GM12878 (cell line): ENCODE measurements around the gene SMKR1. TPM values are rescaled to one million over a fixed set of nuclear protein-coding genes. Genes with fewer than 3 reads are reported as not detected.

Source experiments
- ATAC-seq: fragments of 200-7000 bp; cut with Tn5 transposase; 3 replicates; pipeline ENCODE4 v1.9.1; 2020; ENCODE audit warnings: mild to moderate bottlenecking, moderate library complexity
- BruUV-seq: library from RNA; stranded (reverse); fragments of 400-500 nt; replicated peaks from 2 replicates; lab custom pipeline; 2021; lab: Mats Ljungman, UMichigan
- CTCF ChIA-PET: fragments of 300-600 bp; sonication (Branson Sonifier 250); formaldehyde crosslinking; extraction: SDS; loops from one replicate; lab custom pipeline; 2021; ENCODE audit warnings: inconsistent platforms; lab: Yijun Ruan, JAX
- POLR2A ChIA-PET: fragments of 350-600 bp; formaldehyde crosslinking; extraction: SDS; loops from one replicate; lab custom pipeline; 2021; ENCODE audit warnings: inconsistent platforms; lab: Charles Lee
- RAD21 ChIA-PET: fragments of 300-600 bp; sonication (Branson Sonifier 250); formaldehyde crosslinking; loops from one replicate; lab custom pipeline; 2023; ENCODE audit warnings: antibody characterized with exemption; ENCODE audit not compliant: unreplicated experiment; lab: Charles Lee
- SMC1A ChIA-PET: fragments of 300-600 bp; sonication (Branson Sonifier 250); formaldehyde crosslinking; loops from one replicate; lab custom pipeline; 2023; ENCODE audit not compliant: unreplicated experiment, uncharacterized antibody; lab: Charles Lee
- DNase-seq: peaks from one replicate; pipeline ENCODE4 v3.0.0-alpha.2; 2011; ENCODE audit warnings: low read depth, low spot score
- FAIRE-seq: peaks from 3 replicates; lab custom pipeline; 2011; peaks lifted over from hg19 to GRCh38; lab: Jason Lieb, UNC
- H2AFZ ChIP-seq: 2 replicates; pipeline ENCODE4 v1.6.0; 2011; ENCODE audit warnings: low read depth, low read length, control low read depth; ENCODE audit not compliant: control insufficient read depth
- H3K27ac ChIP-seq: 2 replicates; pipeline ENCODE4 v1.5.1; 2011; ENCODE audit warnings: control low read depth; ENCODE audit not compliant: control insufficient read depth, insufficient read depth
- H3K27me3 ChIP-seq, 2 experiments: replicated peaks in 1 of 2; 2 replicates each; pipeline versions ENCODE4 v1.6.0 to v1.6.1; 2011; ENCODE audit warnings: low read length in 1 of 2; ENCODE audit not compliant: control insufficient read depth in 2 of 2, insufficient read depth in 2 of 2
- H3K36me3 ChIP-seq, 2 experiments: 2 replicates each; pipeline ENCODE4 v1.5.1; 2011; ENCODE audit warnings: low read length in 1 of 2; ENCODE audit not compliant: control insufficient read depth in 2 of 2, insufficient read depth in 2 of 2
- H3K4me1 ChIP-seq: 2 replicates; pipeline ENCODE4 v1.6.1; 2011; ENCODE audit warnings: mild to moderate bottlenecking, low read length, moderate library complexity, mixed read lengths; ENCODE audit not compliant: control insufficient read depth, insufficient read depth
- H3K4me2 ChIP-seq: 2 replicates; pipeline ENCODE4 v1.6.0; 2011; ENCODE audit warnings: control low read depth; ENCODE audit not compliant: control insufficient read depth, insufficient read depth
- H3K4me3 ChIP-seq: fragments of 200-600 bp; sonication (generic); 2 replicates; pipeline ENCODE4 v1.5.1; 2016
- H3K79me2 ChIP-seq: 2 replicates; pipeline ENCODE4 v1.6.0; 2011; ENCODE audit warnings: low read length; ENCODE audit not compliant: control insufficient read depth, insufficient read depth
- H3K9ac ChIP-seq: 2 replicates; pipeline ENCODE4 v1.8.0; 2011; ENCODE audit warnings: low read length, control low read depth, mixed read lengths; ENCODE audit not compliant: control insufficient read depth, insufficient read depth
- H3K9me3 ChIP-seq: replicated peaks from 3 replicates; pipeline ENCODE4 v1.5.1; 2011; ENCODE audit warnings: mild to moderate bottlenecking, low read length; ENCODE audit not compliant: control insufficient read depth, insufficient read depth
- H4K20me1 ChIP-seq: 2 replicates; pipeline ENCODE4 v1.6.0; 2011; ENCODE audit not compliant: control insufficient read depth, insufficient read depth
- CREM ChIP-seq: IDR thresholded peaks from 2 replicates; pipeline ENCODE4 v1.6.1; 2014; ENCODE audit warnings: antibody characterized with exemption, low read depth
- EP300 ChIP-seq, 2 experiments: fragments of 150-350 bp in 1 of 2; IDR thresholded peaks; 2 replicates each; pipeline ENCODE4 v1.6.1; 2011 to 2012; ENCODE audit warnings: low read depth in 2 of 2, low read length in 2 of 2, borderline replicate concordance in 1 of 2, improper control_type of control experiment in 1 of 2, inconsistent platforms in 1 of 2; ENCODE audit not compliant: control insufficient read depth in 1 of 2
- ETV6 ChIP-seq, 2 experiments: fragments of 450-650 bp in 1 of 2; IDR thresholded peaks in 1 of 2; conservative IDR thresholded peaks in 1 of 2; 2 replicates each; pipeline ENCODE4 v1.6.1; 2014; ENCODE audit warnings: antibody characterized with exemption in 1 of 2, borderline replicate concordance in 1 of 2, low read depth in 1 of 2, mild to moderate bottlenecking in 1 of 2, moderate library complexity in 1 of 2
- GATAD2B ChIP-seq: fragments of 450-650 bp; conservative IDR thresholded peaks from 2 replicates; pipeline ENCODE4 v1.6.1; 2017; ENCODE audit warnings: low read depth, mild to moderate bottlenecking, moderate library complexity
- HDAC6 ChIP-seq: fragments of 200-600 bp; sonication (generic); IDR thresholded peaks from one replicate; pipeline ENCODE4 v1.8.0; 2017; ENCODE audit warnings: antibody characterized with exemption; ENCODE audit not compliant: unreplicated experiment
- IKZF1 ChIP-seq: fragments of 450-650 bp; conservative IDR thresholded peaks from 2 replicates; pipeline ENCODE4 v1.6.1; 2017; ENCODE audit warnings: antibody characterized with exemption, mild to moderate bottlenecking
- KDM1A ChIP-seq: fragments of 200-600 bp; sonication (generic); IDR thresholded peaks from 2 replicates; pipeline ENCODE4 v1.6.1; 2016; ENCODE audit warnings: borderline replicate concordance
- NR2F1 ChIP-seq: fragments of 450-650 bp; conservative IDR thresholded peaks from 2 replicates; pipeline ENCODE4 v1.6.1; 2017; ENCODE audit warnings: mild to moderate bottlenecking
- NRF1 ChIP-seq: conservative IDR thresholded peaks from 2 replicates; pipeline ENCODE4 v1.6.1; 2011; ENCODE audit warnings: mild to moderate bottlenecking, low read depth, low read length, improper control_type of control experiment
- POLR2AphosphoS5 ChIP-seq: IDR thresholded peaks from 2 replicates; pipeline ENCODE4 v1.6.1; 2011; ENCODE audit warnings: mild to moderate bottlenecking, low read length, inconsistent platforms
- RFX5 ChIP-seq: IDR thresholded peaks from 2 replicates; pipeline ENCODE4 v1.6.1; 2011; ENCODE audit warnings: low read depth, low read length, improper control_type of control experiment
- SMARCA5 ChIP-seq: fragments of 450-650 bp; IDR thresholded peaks from 2 replicates; pipeline ENCODE4 v1.6.1; 2017; ENCODE audit warnings: mild to moderate bottlenecking
- TARDBP ChIP-seq: IDR thresholded peaks from 2 replicates; pipeline ENCODE4 v1.6.1; 2016; ENCODE audit warnings: borderline replicate concordance
- ZSCAN29 ChIP-seq: fragments of 450-650 bp; IDR thresholded peaks from 2 replicates; pipeline ENCODE4 v1.6.1; 2017; ENCODE audit warnings: mild to moderate bottlenecking, moderate library complexity
- WGBS: methylation state at CpG from one replicate; pipeline ENCODE4 v1.1.6; 2016; ENCODE audit warnings: low lambda C conversion rate; ENCODE audit not compliant: insufficient replicate concordance, insufficient coverage; ENCODE audit errors: missing lambda C conversion rate; 5-methylcytosine and 5-hydroxymethylcytosine counted together
- in situ Hi-C: fragments of 300-500 bp; cut with MboI; formaldehyde crosslinking; loops from 9 replicates; pipeline ENCODE4 v1.14.3; 2018; ENCODE audit warnings: mixed read lengths
- intact Hi-C: fragments of 100-400 bp; cut with micrococcal nuclease; formaldehyde crosslinking; loops from one replicate; pipeline ENCODE4 v1.14.2; 2022; ENCODE audit not compliant: unreplicated experiment
- polyA plus RNA-seq, 11 experiments: library from polyadenylated mRNA; depleted of rRNA in 4 of 11; unstranded in 6 of 11; stranded (reverse) in 5 of 11; fragments of >200 nt; fragmentation: Nextera tagmentation in 4 of 11; fragmentation: Illumina TruSeq in 1 of 11; extraction: Ambion mirVana in 4 of 11; extraction: Trizol in 1 of 11; gene quantifications; 1 replicate in 1 of 11; 2 replicates in 10 of 11; pipeline versions ENCODE4 v1.2.1 to v1.2.3, GENCODE V29; 2011 to 2016; ENCODE audit warnings: inconsistent platforms in 2 of 11, missing spikeins in 2 of 11, low read depth in 1 of 11
- total RNA-seq, 4 experiments: library from RNA; depleted of rRNA in 3 of 4; stranded (reverse); fragments of >200 nt in 3 of 4; fragmentation: Illumina TruSeq in 1 of 4; extraction: Trizol in 1 of 4; gene quantifications; 2 replicates each; pipeline versions ENCODE4 v1.2.1 to v1.2.3, GENCODE V29; 2013 to 2021
- TF ChIP-seq, protein P1 (sequence below): fragments of 450-650 bp; formaldehyde crosslinking; IDR thresholded peaks from 2 replicates; pipeline ENCODE4 v1.4.0; 2020; ENCODE audit warnings: mild to moderate bottlenecking, moderate library complexity
- TF ChIP-seq, protein P2 (sequence below): fragments of 450-650 bp; IDR thresholded peaks from 2 replicates; pipeline ENCODE4 v1.6.1; 2016; ENCODE audit warnings: mild to moderate bottlenecking
- TF ChIP-seq, protein P3 (sequence below): IDR thresholded peaks from 2 replicates; pipeline ENCODE4 v1.6.1; 2011; ENCODE audit warnings: low read depth, mild to moderate bottlenecking, low read length, moderate library complexity, borderline replicate concordance; ENCODE audit errors: extremely low read depth

The SMKR1 gene
- total and polyA plus RNA-seq, 10 of the 15 experiments (the other 5 are each of a cell fraction or from before 2014, with no cell fraction given), result 0.37 to 2.6 (median 0.83) TPM

DNA sequence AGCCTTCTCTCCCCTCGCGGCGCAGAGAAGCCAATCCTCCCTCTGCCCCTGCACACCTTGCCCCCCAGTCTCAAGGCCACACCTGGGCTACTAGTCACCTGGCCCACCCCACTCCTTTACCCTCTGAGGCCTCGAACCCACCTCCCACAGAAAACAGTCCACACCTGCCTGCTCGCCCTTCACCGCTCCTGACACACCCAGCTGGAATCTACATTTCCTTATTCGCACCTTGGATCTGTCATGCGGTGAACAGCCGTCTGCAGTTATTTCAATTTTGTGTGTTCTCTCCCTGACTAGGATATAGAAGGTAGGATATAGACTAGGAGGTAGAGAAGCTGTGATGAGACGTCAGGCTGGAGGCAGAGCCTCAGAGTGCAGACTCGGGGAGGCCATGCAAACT, 29.4 kb downstream of the SMKR1 start:
- FAIRE-seq (no peak), ATAC-seq (no peak), DNase-seq (no peak)
- H3K9me3 ChIP-seq, result no peaks in the 10 kb centered on the region
- H3K4me2 ChIP-seq, result no peak overlapping the region
- no peaks in the 10 kb centered on the region for H3K27me3 ChIP-seq
- ChIA-PET POLR2A (no interaction called here), SMC1A (no interaction called here), RAD21 (no interaction called here), CTCF (no interaction called here)
- intact Hi-C loops (no loop called here), in situ Hi-C loops (no loop called here)
- H3K36me3 ChIP-seq, result no peaks in the 10 kb centered on the region
- no peak overlapping the region for H3K9ac ChIP-seq
- H4K20me1 ChIP-seq, result no peaks in the 10 kb centered on the region
- BruUV-seq, result no TSS peak
- no peak overlapping the region for H3K27ac ChIP-seq
- no peak overlapping the region for H2AFZ ChIP-seq
- 74% methylated on average over 11 of the region's 11 CpGs for WGBS
- no peak overlapping the region for H3K4me3 ChIP-seq
- H3K4me1 ChIP-seq, result no peaks in the 10 kb centered on the region
- H3K79me2 ChIP-seq, result no peaks in the 10 kb centered on the region
- TF ChIP-seq HDAC6, result no peak
- no peak for TF ChIP-seq NRF1
- TF ChIP-seq ETV6 (conservative IDR thresholded peaks at IDR 0.05 in 1 of 2, IDR thresholded peaks at IDR 0.05 in 1 of 2; ENCODE audit: borderline replicate concordance in 1 of 2, low read depth in 1 of 2), result no peak
- no peak for TF ChIP-seq EP300 (IDR thresholded peaks at IDR 0.05; ENCODE audit: borderline replicate concordance in 1 of 2, control insufficient read depth in 1 of 2, low read depth in 2 of 2, low read length in 2 of 2)
- TF ChIP-seq IKZF1, result no peak
- no peak for TF ChIP-seq CREM
- TF ChIP-seq KDM1A, result no peak
- TF ChIP-seq, protein P1, sequence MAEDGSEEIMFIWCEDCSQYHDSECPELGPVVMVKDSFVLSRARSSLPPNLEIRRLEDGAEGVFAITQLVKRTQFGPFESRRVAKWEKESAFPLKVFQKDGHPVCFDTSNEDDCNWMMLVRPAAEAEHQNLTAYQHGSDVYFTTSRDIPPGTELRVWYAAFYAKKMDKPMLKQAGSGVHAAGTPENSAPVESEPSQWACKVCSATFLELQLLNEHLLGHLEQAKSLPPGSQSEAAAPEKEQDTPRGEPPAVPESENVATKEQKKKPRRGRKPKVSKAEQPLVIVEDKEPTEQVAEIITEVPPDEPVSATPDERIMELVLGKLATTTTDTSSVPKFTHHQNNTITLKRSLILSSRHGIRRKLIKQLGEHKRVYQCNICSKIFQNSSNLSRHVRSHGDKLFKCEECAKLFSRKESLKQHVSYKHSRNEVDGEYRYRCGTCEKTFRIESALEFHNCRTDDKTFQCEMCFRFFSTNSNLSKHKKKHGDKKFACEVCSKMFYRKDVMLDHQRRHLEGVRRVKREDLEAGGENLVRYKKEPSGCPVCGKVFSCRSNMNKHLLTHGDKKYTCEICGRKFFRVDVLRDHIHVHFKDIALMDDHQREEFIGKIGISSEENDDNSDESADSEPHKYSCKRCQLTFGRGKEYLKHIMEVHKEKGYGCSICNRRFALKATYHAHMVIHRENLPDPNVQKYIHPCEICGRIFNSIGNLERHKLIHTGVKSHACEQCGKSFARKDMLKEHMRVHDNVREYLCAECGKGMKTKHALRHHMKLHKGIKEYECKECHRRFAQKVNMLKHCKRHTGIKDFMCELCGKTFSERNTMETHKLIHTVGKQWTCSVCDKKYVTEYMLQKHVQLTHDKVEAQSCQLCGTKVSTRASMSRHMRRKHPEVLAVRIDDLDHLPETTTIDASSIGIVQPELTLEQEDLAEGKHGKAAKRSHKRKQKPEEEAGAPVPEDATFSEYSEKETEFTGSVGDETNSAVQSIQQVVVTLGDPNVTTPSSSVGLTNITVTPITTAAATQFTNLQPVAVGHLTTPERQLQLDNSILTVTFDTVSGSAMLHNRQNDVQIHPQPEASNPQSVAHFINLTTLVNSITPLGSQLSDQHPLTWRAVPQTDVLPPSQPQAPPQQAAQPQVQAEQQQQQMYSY (CRISPR knock-in tag), result no peak
- TF ChIP-seq POLR2AphosphoS5, result no peak
- TF ChIP-seq, protein P2, sequence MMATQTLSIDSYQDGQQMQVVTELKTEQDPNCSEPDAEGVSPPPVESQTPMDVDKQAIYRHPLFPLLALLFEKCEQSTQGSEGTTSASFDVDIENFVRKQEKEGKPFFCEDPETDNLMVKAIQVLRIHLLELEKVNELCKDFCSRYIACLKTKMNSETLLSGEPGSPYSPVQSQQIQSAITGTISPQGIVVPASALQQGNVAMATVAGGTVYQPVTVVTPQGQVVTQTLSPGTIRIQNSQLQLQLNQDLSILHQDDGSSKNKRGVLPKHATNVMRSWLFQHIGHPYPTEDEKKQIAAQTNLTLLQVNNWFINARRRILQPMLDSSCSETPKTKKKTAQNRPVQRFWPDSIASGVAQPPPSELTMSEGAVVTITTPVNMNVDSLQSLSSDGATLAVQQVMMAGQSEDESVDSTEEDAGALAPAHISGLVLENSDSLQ, result no peak
- no peak for TF ChIP-seq GATAD2B
- no peak for TF ChIP-seq RFX5
- TF ChIP-seq TARDBP, result no peak
- TF ChIP-seq SMARCA5, result no peak
- TF ChIP-seq, protein P3, sequence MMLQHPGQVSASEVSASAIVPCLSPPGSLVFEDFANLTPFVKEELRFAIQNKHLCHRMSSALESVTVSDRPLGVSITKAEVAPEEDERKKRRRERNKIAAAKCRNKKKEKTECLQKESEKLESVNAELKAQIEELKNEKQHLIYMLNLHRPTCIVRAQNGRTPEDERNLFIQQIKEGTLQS, result no peak
- no peak for TF ChIP-seq NR2F1
- no peak for TF ChIP-seq ZSCAN29
